ENCODE data around the gene STRIP1.

GRCh38 chr1:109986054-109986444, 48.4 kb upstream of the STRIP1 start:
- TF ChIP-seq CTCF (conservative IDR thresholded peaks at IDR 0.05) (no peak), EZH2 (IDR thresholded peaks at IDR 0.05; ENCODE audit: low read depth) (no peak)

Measured in PC-9 (cell line).